Right lobe of liver (tissue), 4 donors: ENCODE results near the gene RRP8.

Experiments used
- POLR2A ChIP-seq: fragments of 450-650 bp; IDR thresholded peaks from one replicate; pipeline ENCODE4 v1.6.1; 2017; ENCODE audit warnings: antibody characterized with exemption, mild to moderate bottlenecking
- TF ChIP-seq, protein P1 (sequence below), 4 donors: fragments of 200-600 bp in 3 of 4; fragments of 450-650 bp in 1 of 4; IDR thresholded peaks; one replicate each; pipeline versions ENCODE4 v1.5.1 to v1.8.0; 2016 to 2022; ENCODE audit warnings: antibody characterized with exemption in 4 of 4, mild to moderate bottlenecking in 2 of 4
- donor health status: DM: no; HTN: no; CAD: no.
- donor health status: DM: no; HTN: no; CAD: no.
- donor health status: DM: no; HTN: yes; CAD: no.

DNA sequence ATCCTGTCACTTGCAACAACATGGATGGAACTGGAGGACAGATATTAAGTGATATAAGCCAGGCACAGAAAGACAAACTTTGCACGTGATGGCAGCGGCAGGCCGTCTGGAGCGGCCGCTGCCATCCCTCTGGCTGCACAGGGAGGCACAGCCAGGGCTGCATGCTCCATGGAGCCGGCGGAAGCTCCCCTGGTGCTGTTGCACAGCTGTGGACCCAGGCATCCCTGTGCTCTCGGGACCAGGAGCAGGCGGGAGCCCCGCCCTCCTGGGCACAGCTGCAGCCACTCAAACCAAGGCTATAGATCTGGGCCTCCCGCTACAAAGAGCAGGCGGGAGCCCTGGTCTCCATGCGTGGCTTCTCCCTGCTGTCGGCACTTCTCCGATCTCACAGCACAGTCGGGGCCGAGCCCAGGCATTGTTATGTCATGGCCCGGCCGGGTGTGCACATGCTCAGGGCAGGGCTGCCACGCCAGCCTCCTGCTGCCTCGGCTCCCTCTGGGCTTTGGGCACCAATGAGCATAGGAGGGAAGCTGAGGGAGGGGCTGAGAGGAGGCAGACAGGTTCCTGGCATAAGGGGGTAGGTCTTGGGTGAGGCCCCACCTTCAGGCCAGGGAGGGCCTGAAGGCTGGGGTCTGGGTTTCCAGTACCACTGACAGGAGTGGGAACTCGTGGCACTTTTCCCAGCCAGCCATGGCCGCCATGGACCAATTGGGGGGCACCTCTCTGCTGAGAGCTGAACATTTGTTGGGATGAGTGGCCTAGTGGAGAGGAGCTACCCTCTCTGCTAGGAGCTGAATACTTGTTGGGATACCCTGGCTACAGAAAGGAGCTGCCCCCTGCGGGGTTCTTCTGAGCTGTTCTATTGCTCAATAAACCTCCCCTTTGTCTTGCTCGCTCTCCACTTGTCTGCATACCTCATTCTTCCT is 16.7 kb downstream of the RRP8 start:
- TF ChIP-seq POLR2A: no peak
- TF ChIP-seq, protein P1, sequence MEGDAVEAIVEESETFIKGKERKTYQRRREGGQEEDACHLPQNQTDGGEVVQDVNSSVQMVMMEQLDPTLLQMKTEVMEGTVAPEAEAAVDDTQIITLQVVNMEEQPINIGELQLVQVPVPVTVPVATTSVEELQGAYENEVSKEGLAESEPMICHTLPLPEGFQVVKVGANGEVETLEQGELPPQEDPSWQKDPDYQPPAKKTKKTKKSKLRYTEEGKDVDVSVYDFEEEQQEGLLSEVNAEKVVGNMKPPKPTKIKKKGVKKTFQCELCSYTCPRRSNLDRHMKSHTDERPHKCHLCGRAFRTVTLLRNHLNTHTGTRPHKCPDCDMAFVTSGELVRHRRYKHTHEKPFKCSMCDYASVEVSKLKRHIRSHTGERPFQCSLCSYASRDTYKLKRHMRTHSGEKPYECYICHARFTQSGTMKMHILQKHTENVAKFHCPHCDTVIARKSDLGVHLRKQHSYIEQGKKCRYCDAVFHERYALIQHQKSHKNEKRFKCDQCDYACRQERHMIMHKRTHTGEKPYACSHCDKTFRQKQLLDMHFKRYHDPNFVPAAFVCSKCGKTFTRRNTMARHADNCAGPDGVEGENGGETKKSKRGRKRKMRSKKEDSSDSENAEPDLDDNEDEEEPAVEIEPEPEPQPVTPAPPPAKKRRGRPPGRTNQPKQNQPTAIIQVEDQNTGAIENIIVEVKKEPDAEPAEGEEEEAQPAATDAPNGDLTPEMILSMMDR (IDR thresholded peaks at IDR 0.05): no peak
